Smooth muscle cell (in vitro differentiated cells): ENCODE data around the gene LRRC49. TPM values are rescaled to one million over a fixed set of nuclear protein-coding genes. Genes with fewer than 3 reads are reported as not detected.

Experiments
- DNase-seq: peaks from one replicate; lab custom pipeline; 2025; ENCODE audit not compliant: unreplicated experiment; lab: John Stamatoyannopoulos, UW
- H2AFZ ChIP-seq: fragments of 200-600 bp; sonication (generic); 2 replicates; pipeline ENCODE4 v1.6.0; 2016; ENCODE audit warnings: antibody characterized with exemption, low read depth, mild to moderate bottlenecking
- H3F3A ChIP-seq: fragments of 200-600 bp; sonication (generic); 2 replicates; pipeline ENCODE4 v1.6.0; 2017; ENCODE audit warnings: antibody characterized with exemption, low read depth
- H3K27ac ChIP-seq: fragments of 200-600 bp; sonication (generic); 2 replicates; pipeline ENCODE4 v1.5.1; 2016; ENCODE audit warnings: low read depth, mild to moderate bottlenecking
- H3K27me3 ChIP-seq: fragments of 200-600 bp; sonication (generic); 2 replicates; pipeline ENCODE4 v1.6.1; 2016; ENCODE audit warnings: low read depth, mild to moderate bottlenecking
- H3K36me3 ChIP-seq: fragments of 200-600 bp; sonication (generic); 2 replicates; pipeline ENCODE4 v1.5.1; 2016; ENCODE audit warnings: low read depth
- H3K4me1 ChIP-seq: fragments of 200-600 bp; sonication (generic); 2 replicates; pipeline ENCODE4 v1.5.1; 2016; ENCODE audit warnings: low read depth
- H3K4me2 ChIP-seq: fragments of 200-600 bp; sonication (generic); 2 replicates; pipeline ENCODE4 v1.6.0; 2016; ENCODE audit warnings: mild to moderate bottlenecking
- H3K4me3 ChIP-seq: fragments of 200-600 bp; sonication (generic); 2 replicates; pipeline ENCODE4 v1.5.1; 2016; ENCODE audit warnings: mild to moderate bottlenecking
- H3K79me2 ChIP-seq: fragments of 200-600 bp; sonication (generic); 2 replicates; pipeline ENCODE4 v1.6.0; 2016; ENCODE audit warnings: low read depth, mild to moderate bottlenecking
- H3K9ac ChIP-seq: fragments of 200-600 bp; sonication (generic); 2 replicates; pipeline ENCODE4 v1.6.0; 2016; ENCODE audit warnings: low read depth
- H3K9me3 ChIP-seq: fragments of 200-600 bp; sonication (generic); replicated peaks from 2 replicates; pipeline ENCODE4 v1.5.1; 2016; ENCODE audit warnings: low read depth
- H4K20me1 ChIP-seq: fragments of 200-600 bp; sonication (generic); 2 replicates; pipeline ENCODE4 v1.6.0; 2016; ENCODE audit warnings: low read depth
- WGBS: methylation state at CpG from one replicate; pipeline ENCODE4 v1.1.7; 2016; ENCODE audit warnings: low lambda C conversion rate; 5-methylcytosine and 5-hydroxymethylcytosine counted together
- polyA plus RNA-seq: library from polyadenylated mRNA; unstranded; fragments of >200 nt; fragmentation: Nextera tagmentation; extraction: Ambion mirVana; gene quantifications from 2 replicates; pipeline ENCODE4 v1.2.1, GENCODE V29; 2016
- total RNA-seq: library from RNA; depleted of rRNA; stranded (reverse); fragments of >200 nt; gene quantifications from 2 replicates; pipeline ENCODE4 v1.2.3, GENCODE V29; 2014
- TF ChIP-seq, protein P1 (sequence below): fragments of 200-600 bp; sonication (generic); IDR thresholded peaks from 2 replicates; pipeline ENCODE4 v1.5.1; 2017; ENCODE audit warnings: borderline replicate concordance, mild to moderate bottlenecking, antibody characterized with exemption; ENCODE audit not compliant: insufficient read depth, poor library complexity, severe bottlenecking

Gene LRRC49
- total and polyA plus RNA-seq, 2 experiments from 2014 or later, result 3.1 to 8.3 TPM

DNA sequence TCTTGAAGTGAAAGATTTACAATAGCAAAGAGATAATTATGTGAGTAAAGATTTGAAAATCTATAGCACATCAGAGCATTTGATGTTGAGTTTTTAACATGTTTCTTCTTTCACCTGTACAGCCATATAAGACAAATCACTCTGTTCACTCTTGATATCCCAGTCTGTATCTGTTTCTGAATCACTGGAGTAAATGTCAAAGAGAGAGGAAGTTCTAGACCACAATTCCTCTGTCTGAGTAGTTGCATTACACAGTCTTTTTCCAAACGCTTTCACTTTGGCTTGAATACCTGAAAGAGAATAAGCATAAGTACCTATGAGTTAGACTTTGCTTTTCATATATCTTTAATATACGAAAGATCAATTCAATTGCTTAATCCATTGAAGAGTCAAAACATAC, 10.3 kb upstream of the LRRC49 start:
- Histone ChIP-seq H3K9me3 (no peaks in the 10 kb centered on the region), H3K4me2 (no peak overlapping the region), H3K27ac (no peak overlapping the region), H2AFZ (no peak overlapping the region), H3K4me3 (no peak overlapping the region), H3K36me3 (no peaks in the 10 kb centered on the region), H3F3A (no peaks in the 10 kb centered on the region), H3K4me1 (no peaks in the 10 kb centered on the region), H3K79me2 (no peaks in the 10 kb centered on the region), H3K27me3 (no peaks in the 10 kb centered on the region), H4K20me1 (no peaks in the 10 kb centered on the region), H3K9ac (no peak overlapping the region)
- TF ChIP-seq, protein P1, sequence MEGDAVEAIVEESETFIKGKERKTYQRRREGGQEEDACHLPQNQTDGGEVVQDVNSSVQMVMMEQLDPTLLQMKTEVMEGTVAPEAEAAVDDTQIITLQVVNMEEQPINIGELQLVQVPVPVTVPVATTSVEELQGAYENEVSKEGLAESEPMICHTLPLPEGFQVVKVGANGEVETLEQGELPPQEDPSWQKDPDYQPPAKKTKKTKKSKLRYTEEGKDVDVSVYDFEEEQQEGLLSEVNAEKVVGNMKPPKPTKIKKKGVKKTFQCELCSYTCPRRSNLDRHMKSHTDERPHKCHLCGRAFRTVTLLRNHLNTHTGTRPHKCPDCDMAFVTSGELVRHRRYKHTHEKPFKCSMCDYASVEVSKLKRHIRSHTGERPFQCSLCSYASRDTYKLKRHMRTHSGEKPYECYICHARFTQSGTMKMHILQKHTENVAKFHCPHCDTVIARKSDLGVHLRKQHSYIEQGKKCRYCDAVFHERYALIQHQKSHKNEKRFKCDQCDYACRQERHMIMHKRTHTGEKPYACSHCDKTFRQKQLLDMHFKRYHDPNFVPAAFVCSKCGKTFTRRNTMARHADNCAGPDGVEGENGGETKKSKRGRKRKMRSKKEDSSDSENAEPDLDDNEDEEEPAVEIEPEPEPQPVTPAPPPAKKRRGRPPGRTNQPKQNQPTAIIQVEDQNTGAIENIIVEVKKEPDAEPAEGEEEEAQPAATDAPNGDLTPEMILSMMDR, result no peak
- DNase-seq, result no peak
- 86% methylated on average over 2 of the region's 2 CpGs for WGBS

DNA sequence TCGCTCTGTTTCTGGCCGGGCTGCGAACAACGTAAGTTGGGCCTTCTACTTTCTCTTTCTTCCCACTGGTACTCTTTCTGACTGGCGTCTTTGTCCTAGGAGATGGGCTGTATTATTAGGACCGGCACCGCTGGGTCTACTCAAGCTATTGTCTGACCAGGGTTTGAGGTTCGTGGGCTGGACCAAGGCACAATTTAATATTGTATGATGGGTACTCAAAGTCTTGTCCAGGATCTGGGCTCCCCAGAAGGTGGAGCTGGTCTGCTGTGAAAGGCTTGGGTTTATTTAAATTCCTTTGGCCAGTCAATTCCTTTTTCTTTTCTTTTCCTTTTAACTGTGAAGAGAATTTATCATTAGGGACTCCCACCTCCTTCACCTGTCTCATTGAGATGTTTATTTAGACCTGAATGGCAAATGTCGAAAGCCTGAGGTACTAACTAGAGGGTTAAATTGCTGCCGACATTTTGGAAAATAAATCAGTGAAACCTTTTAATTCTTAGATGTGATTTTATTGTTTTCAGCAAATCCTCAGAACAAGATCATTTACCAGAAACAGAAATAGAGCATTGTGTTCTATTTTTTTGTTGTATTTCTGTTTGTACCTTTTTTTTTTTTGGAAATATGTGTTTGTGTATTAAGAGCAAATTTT, 410 bp downstream of the LRRC49 start:
- Histone ChIP-seq H3K27me3 (no peaks in the 10 kb centered on the region), H3K4me1 (peaks cover 11% of the 10 kb centered on the region), H3K9ac (peak overlapping the region; percentile 65), H3K9me3 (no peaks in the 10 kb centered on the region), H3F3A (peaks cover 10% of the 10 kb centered on the region), H3K36me3 (no peaks in the 10 kb centered on the region), H2AFZ (peak overlapping the region; percentile 92), H3K27ac (peak overlapping the region; percentile 63), H3K4me3 (peak overlapping the region; percentile 55), H3K79me2 (no peaks in the 10 kb centered on the region), H3K4me2 (peak overlapping the region; percentile 89), H4K20me1 (no peaks in the 10 kb centered on the region)
- DNase-seq, result no peak
- 10% methylated on average over 10 of the region's 10 CpGs for WGBS
- TF ChIP-seq, protein P1, result peak; percentile 41

DNA sequence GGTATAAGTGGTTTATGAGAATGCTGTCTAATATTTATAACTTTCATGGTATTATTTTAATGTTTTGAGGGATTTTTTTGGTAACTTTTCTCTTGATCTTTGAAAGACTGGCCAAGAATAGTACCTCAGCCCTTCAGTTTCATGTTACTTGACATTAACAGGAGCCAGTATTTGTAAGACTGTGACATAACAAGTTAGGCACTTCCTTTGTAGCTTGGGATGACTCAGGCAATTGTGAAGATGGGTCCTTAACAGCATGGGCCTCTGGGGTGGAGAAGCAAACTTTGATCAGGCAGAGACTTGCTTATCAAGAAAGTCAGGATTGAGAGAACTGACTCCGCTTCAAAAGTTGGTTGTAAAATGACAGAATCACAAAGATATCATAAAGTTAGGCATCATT, 9.5 kb downstream of the LRRC49 start:
- peak overlapping the region; percentile 38 for H3K4me2 ChIP-seq
- H3K36me3 ChIP-seq, result peaks cover 3% of the 10 kb centered on the region
- H4K20me1 ChIP-seq, result no peaks in the 10 kb centered on the region
- no peaks in the 10 kb centered on the region for H3K9me3 ChIP-seq
- TF ChIP-seq, protein P1, result no peak
- H3K27me3 ChIP-seq, result no peaks in the 10 kb centered on the region
- no peak for DNase-seq
- H3K9ac ChIP-seq, result peak overlapping the region; percentile 15
- H3K79me2 ChIP-seq, result no peaks in the 10 kb centered on the region
- H3F3A ChIP-seq, result peaks cover 6% of the 10 kb centered on the region
- 9% methylated on average over 1 of the region's 1 CpG for WGBS
- H3K27ac ChIP-seq, result peak overlapping the region; percentile 75
- no peaks in the 10 kb centered on the region for H3K4me1 ChIP-seq
- peak overlapping the region; percentile 37 for H2AFZ ChIP-seq
- no peak overlapping the region for H3K4me3 ChIP-seq

DNA sequence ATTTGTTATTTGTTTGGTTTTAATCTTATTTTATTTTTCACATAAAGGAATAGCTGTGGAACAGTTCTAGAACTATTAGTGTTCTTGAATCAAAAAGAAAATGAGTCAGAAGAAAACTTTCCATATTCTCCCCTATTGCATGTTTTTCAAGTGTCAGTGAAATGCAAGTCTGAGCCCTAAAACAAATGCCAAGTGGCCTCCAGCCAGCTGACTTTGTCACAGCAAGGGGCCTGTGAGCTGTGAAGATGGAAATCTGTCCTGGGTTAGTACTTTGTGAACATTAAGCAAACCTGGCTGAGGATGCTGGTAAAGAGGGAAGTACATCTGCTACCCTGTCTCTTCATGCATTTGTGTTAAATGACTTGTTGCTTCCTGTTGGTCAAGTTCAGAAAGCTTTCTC, 14.2 kb downstream of the LRRC49 start:
- DNase-seq, result no peak
- TF ChIP-seq, protein P1, result no peak
- Histone ChIP-seq H3K4me1 (no peaks in the 10 kb centered on the region), H3K9me3 (no peaks in the 10 kb centered on the region), H3K9ac (no peak overlapping the region), H3K4me2 (no peak overlapping the region), H3K79me2 (no peaks in the 10 kb centered on the region), H3F3A (peaks cover 2% of the 10 kb centered on the region), H2AFZ (no peak overlapping the region), H4K20me1 (no peaks in the 10 kb centered on the region), H3K36me3 (peaks cover 16% of the 10 kb centered on the region), H3K4me3 (no peak overlapping the region), H3K27me3 (no peaks in the 10 kb centered on the region), H3K27ac (no peak overlapping the region)
